Astrocyte (in vitro differentiated cells and primary cell): ENCODE measurements around the gene FAS. TPM values are rescaled to one million over a fixed set of nuclear protein-coding genes. Genes with fewer than 3 reads are reported as not detected.

Source experiments
- DNase-seq: peaks from one replicate; pipeline ENCODE4 v3.0.0-alpha.2; 2010; ENCODE audit warnings: low read depth
- FAIRE-seq: peaks from 2 replicates; lab custom pipeline; 2011; peaks lifted over from hg19 to GRCh38; lab: Jason Lieb, UNC
- H2AFZ ChIP-seq: 2 replicates; pipeline ENCODE4 v1.6.0; 2012; ENCODE audit warnings: low read depth, low read length, inconsistent platforms
- H3K27ac ChIP-seq: 2 replicates; pipeline ENCODE4 v1.5.1; 2011; ENCODE audit warnings: low read depth, low read length, inconsistent platforms
- H3K27me3 ChIP-seq: 2 replicates; pipeline ENCODE4 v1.6.0; 2011; ENCODE audit warnings: low read length, inconsistent platforms; ENCODE audit not compliant: insufficient read depth
- H3K36me3 ChIP-seq: 2 replicates; pipeline ENCODE4 v1.5.1; 2011; ENCODE audit warnings: low read length, inconsistent platforms; ENCODE audit not compliant: insufficient read depth
- H3K4me1 ChIP-seq: 2 replicates; pipeline ENCODE4 v1.5.1; 2011; ENCODE audit warnings: low read length, inconsistent platforms; ENCODE audit not compliant: insufficient read depth
- H3K4me2 ChIP-seq: 2 replicates; pipeline ENCODE4 v1.6.0; 2012; ENCODE audit warnings: low read length, inconsistent platforms
- H3K4me3 ChIP-seq: 2 replicates; pipeline ENCODE4 v1.5.1; 2011; ENCODE audit warnings: low read depth, mild to moderate bottlenecking, low read length, inconsistent platforms; ENCODE audit not compliant: insufficient read depth
- H3K79me2 ChIP-seq: 2 replicates; pipeline ENCODE4 v1.6.0; 2012; ENCODE audit warnings: mild to moderate bottlenecking, low read length, inconsistent platforms; ENCODE audit not compliant: insufficient read depth
- H3K9ac ChIP-seq: 2 replicates; pipeline ENCODE4 v1.6.0; 2012; ENCODE audit warnings: mild to moderate bottlenecking, low read length, inconsistent platforms
- H3K9me3 ChIP-seq: 2 replicates; pipeline ENCODE4 v1.5.1; 2012; ENCODE audit warnings: low read depth, mild to moderate bottlenecking, low read length, inconsistent platforms; ENCODE audit not compliant: insufficient read depth
- H4K20me1 ChIP-seq: 2 replicates; pipeline ENCODE4 v1.6.0; 2012; ENCODE audit warnings: low read length, inconsistent platforms; ENCODE audit not compliant: insufficient read depth
- H3K27ac Mint-ChIP-seq: one replicate; pipeline ENCODE4 v1.8.0; 2021; ENCODE audit warnings: mild to moderate bottlenecking, mixed read lengths; ENCODE audit not compliant: unreplicated experiment
- H3K27me3 Mint-ChIP-seq: one replicate; pipeline ENCODE4 v1.8.0; 2021; ENCODE audit warnings: low read depth, mixed read lengths; ENCODE audit not compliant: unreplicated experiment
- H3K36me3 Mint-ChIP-seq: one replicate; pipeline ENCODE4 v1.8.0; 2021; ENCODE audit warnings: low read depth, mixed read lengths; ENCODE audit not compliant: unreplicated experiment
- H3K4me1 Mint-ChIP-seq: one replicate; pipeline ENCODE4 v1.8.0; 2021; ENCODE audit warnings: low read depth, mixed read lengths; ENCODE audit not compliant: unreplicated experiment
- H3K4me3 Mint-ChIP-seq: one replicate; pipeline ENCODE4 v1.8.0; 2021; ENCODE audit warnings: mild to moderate bottlenecking, moderate library complexity, mixed read lengths; ENCODE audit not compliant: unreplicated experiment
- H3K9me3 Mint-ChIP-seq: one replicate; pipeline ENCODE4 v1.8.0; 2021; ENCODE audit warnings: mild to moderate bottlenecking, mixed read lengths; ENCODE audit not compliant: unreplicated experiment
- CTCF ChIP-seq: IDR thresholded peaks from 2 replicates; pipeline ENCODE4 v1.5.1; 2011; ENCODE audit warnings: low read depth, mild to moderate bottlenecking, inconsistent platforms, low read length, moderate library complexity; ENCODE audit not compliant: insufficient read depth
- EZH2 ChIP-seq: IDR thresholded peaks from 2 replicates; pipeline ENCODE4 v1.6.1; 2012; ENCODE audit warnings: mild to moderate bottlenecking, low read length, inconsistent platforms; ENCODE audit not compliant: insufficient read depth
- total RNA-seq: library from RNA; stranded (reverse); gene quantifications from 2 replicates; pipeline ENCODE4 v1.2.1, GENCODE V29; 2021

FAS gene
- total RNA-seq, 1 donor from 2014 or later: 32.6 TPM

GRCh38 chr10:88944813-88945212 lies 45.8 kb upstream of the FAS start:
- DNase-seq: no peak
- Histone ChIP-seq H3K36me3 (peaks cover 15% of the 10 kb centered on the region), H3K27ac (no peak overlapping the region), H3K4me3 (no peak overlapping the region), H3K9me3 (no peaks in the 10 kb centered on the region), H3K9ac (no peak overlapping the region), H3K4me1 (peaks cover 6% of the 10 kb centered on the region), H3K79me2 (peaks cover 27% of the 10 kb centered on the region), H3K4me2 (no peak overlapping the region), H2AFZ (no peak overlapping the region), H4K20me1 (peaks cover 46% of the 10 kb centered on the region), H3K27me3 (no peaks in the 10 kb centered on the region)
- no peaks in the 10 kb centered on the region for H3K9me3 Mint-ChIP-seq
- TF ChIP-seq EZH2 (no peak), CTCF (no peak)
- no peak for FAIRE-seq
- H3K4me3 Mint-ChIP-seq: no peak overlapping the region
- H3K36me3 Mint-ChIP-seq: peaks cover 30% of the 10 kb centered on the region
- no peaks in the 10 kb centered on the region for H3K27me3 Mint-ChIP-seq
- H3K27ac Mint-ChIP-seq: no peak overlapping the region
- no peaks in the 10 kb centered on the region for H3K4me1 Mint-ChIP-seq

- H3K27ac Mint-ChIP-seq: no peak overlapping the region
- FAIRE-seq: no peak
- H3K79me2 ChIP-seq: peaks cover 40% of the 10 kb centered on the region
These were observed 44.4 kb upstream of the FAS start for GRCh38 chr10:88946200-88946599.

More at GRCh38 chr10:88946200-88946599, 44.4 kb upstream of the FAS start:
- Histone ChIP-seq H3K4me1 (peaks cover 11% of the 10 kb centered on the region), H3K4me2 (no peak overlapping the region), H3K9me3 (no peaks in the 10 kb centered on the region), H3K9ac (no peak overlapping the region), H3K4me3 (no peak overlapping the region), H2AFZ (no peak overlapping the region), H3K27me3 (no peaks in the 10 kb centered on the region), H4K20me1 (peaks cover 45% of the 10 kb centered on the region), H3K27ac (no peak overlapping the region), H3K36me3 (peaks cover 11% of the 10 kb centered on the region)
- Mint-ChIP-seq H3K9me3 (no peaks in the 10 kb centered on the region), H3K27me3 (no peaks in the 10 kb centered on the region), H3K4me3 (no peak overlapping the region), H3K4me1 (peaks cover 4% of the 10 kb centered on the region), H3K36me3 (peaks cover 23% of the 10 kb centered on the region)
- DNase-seq: no peak
- no peak for TF ChIP-seq CTCF
- no peak for TF ChIP-seq EZH2
